Endodermal cell (in vitro differentiated cells): ENCODE results near the gene SFMBT2. TPM values are rescaled to one million over a fixed set of nuclear protein-coding genes. Genes with fewer than 3 reads are reported as not detected.

Source experiments
- DNase-seq: peaks from one replicate; pipeline ENCODE4 v3.0.0-alpha.2; 2017
- H3K27ac ChIP-seq: 2 replicates; pipeline ENCODE4 v1.5.1; 2013; ENCODE audit warnings: mild to moderate bottlenecking, low read depth, low read length, moderate library complexity
- H3K27me3 ChIP-seq: 2 replicates; pipeline ENCODE4 v1.6.1; 2013; ENCODE audit warnings: mild to moderate bottlenecking, low read length, moderate library complexity; ENCODE audit not compliant: insufficient read depth, control insufficient read depth, poor library complexity, severe bottlenecking
- H3K36me3 ChIP-seq: 2 replicates; pipeline ENCODE4 v1.7.0; 2013; ENCODE audit warnings: mild to moderate bottlenecking, low read length, moderate library complexity; ENCODE audit not compliant: control insufficient read depth, insufficient read depth
- H3K4me1 ChIP-seq: one replicate; pipeline ENCODE4 v1.7.0; 2013; ENCODE audit warnings: low read length; ENCODE audit not compliant: control insufficient read depth, insufficient read depth
- H3K4me3 ChIP-seq: 2 replicates; pipeline ENCODE4 v1.5.1; 2013; ENCODE audit warnings: mild to moderate bottlenecking, low read length, moderate library complexity
- H3K9ac ChIP-seq: 2 replicates; pipeline ENCODE4 v1.6.1; 2013; ENCODE audit warnings: mild to moderate bottlenecking, low read length, moderate library complexity; ENCODE audit not compliant: poor library complexity, severe bottlenecking; ENCODE audit errors: extremely low read depth
- H3K9me3 ChIP-seq: 2 replicates; pipeline ENCODE4 v1.6.1; 2013; ENCODE audit warnings: mild to moderate bottlenecking, low read length, moderate library complexity; ENCODE audit not compliant: control insufficient read depth
- H3K27ac Mint-ChIP-seq: 2 replicates; pipeline ENCODE4 v1.8.0; 2020; ENCODE audit warnings: mixed read lengths
- H3K27me3 Mint-ChIP-seq: 2 replicates; pipeline ENCODE4 v1.8.0; 2021; ENCODE audit warnings: mild to moderate bottlenecking, mixed read lengths; ENCODE audit not compliant: insufficient read depth
- H3K36me3 Mint-ChIP-seq: 2 replicates; pipeline ENCODE4 v1.8.0; 2020; ENCODE audit warnings: low read depth, mixed read lengths
- H3K4me1 Mint-ChIP-seq: 2 replicates; pipeline ENCODE4 v1.8.0; 2020; ENCODE audit warnings: mixed read lengths
- H3K4me3 Mint-ChIP-seq: 2 replicates; pipeline ENCODE4 v1.8.0; 2020; ENCODE audit warnings: mild to moderate bottlenecking, moderate library complexity, mixed read lengths
- H3K9me3 Mint-ChIP-seq: 2 replicates; pipeline ENCODE4 v1.8.0; 2020; ENCODE audit warnings: mild to moderate bottlenecking, mixed read lengths
- WGBS, 2 experiments: methylation state at CpG; one replicate each; pipeline versions ENCODE4 v1.1.5 to v1.1.7; 2013; ENCODE audit warnings: missing lambda C conversion rate in 2 of 2, mixed read lengths in 1 of 2; ENCODE audit not compliant: insufficient coverage in 1 of 2, insufficient read length in 1 of 2; 5-methylcytosine and 5-hydroxymethylcytosine counted together
- total RNA-seq, 2 donors: library from RNA; stranded (reverse); fragmentation: NEBNext Ultra II Directional in 1 of 2; extraction: Animal tissue kit (Norgen Biotek cat#: 25700) in 1 of 2; gene quantifications; 2 replicates in 1 of 2; 3 replicates in 1 of 2; pipeline ENCODE4 v1.2.1, GENCODE V29; 2021
- TF ChIP-seq, protein P1 (sequence below): fragments of 200-600 bp; sonication (generic); conservative IDR thresholded peaks from 2 replicates; pipeline ENCODE4 v1.5.0; 2021; ENCODE audit warnings: antibody characterized with exemption, mild to moderate bottlenecking

Gene SFMBT2
- total RNA-seq, 2 donors from 2014 or later = 3.9 to 5.3 TPM

- Histone ChIP-seq H3K4me3 (no peak overlapping the region), H3K4me1 (peaks cover 5% of the 10 kb centered on the region), H3K9ac (no peak overlapping the region), H3K9me3 (no peaks in the 10 kb centered on the region), H3K27me3 (no peaks in the 10 kb centered on the region), H3K27ac (no peak overlapping the region), H3K36me3 (no peaks in the 10 kb centered on the region)
- H3K27me3 Mint-ChIP-seq = no peaks in the 10 kb centered on the region
- H3K4me3 Mint-ChIP-seq = no peak overlapping the region
- H3K9me3 Mint-ChIP-seq = no peaks in the 10 kb centered on the region
- DNase-seq = no peak
- H3K27ac Mint-ChIP-seq = no peak overlapping the region
- peaks cover 13% of the 10 kb centered on the region for H3K4me1 Mint-ChIP-seq
- no peaks in the 10 kb centered on the region for H3K36me3 Mint-ChIP-seq
- 92 to 93% methylated on average over 4 to 5 of the region's 5 CpGs for WGBS, 2 experiments
- TF ChIP-seq, protein P1, sequence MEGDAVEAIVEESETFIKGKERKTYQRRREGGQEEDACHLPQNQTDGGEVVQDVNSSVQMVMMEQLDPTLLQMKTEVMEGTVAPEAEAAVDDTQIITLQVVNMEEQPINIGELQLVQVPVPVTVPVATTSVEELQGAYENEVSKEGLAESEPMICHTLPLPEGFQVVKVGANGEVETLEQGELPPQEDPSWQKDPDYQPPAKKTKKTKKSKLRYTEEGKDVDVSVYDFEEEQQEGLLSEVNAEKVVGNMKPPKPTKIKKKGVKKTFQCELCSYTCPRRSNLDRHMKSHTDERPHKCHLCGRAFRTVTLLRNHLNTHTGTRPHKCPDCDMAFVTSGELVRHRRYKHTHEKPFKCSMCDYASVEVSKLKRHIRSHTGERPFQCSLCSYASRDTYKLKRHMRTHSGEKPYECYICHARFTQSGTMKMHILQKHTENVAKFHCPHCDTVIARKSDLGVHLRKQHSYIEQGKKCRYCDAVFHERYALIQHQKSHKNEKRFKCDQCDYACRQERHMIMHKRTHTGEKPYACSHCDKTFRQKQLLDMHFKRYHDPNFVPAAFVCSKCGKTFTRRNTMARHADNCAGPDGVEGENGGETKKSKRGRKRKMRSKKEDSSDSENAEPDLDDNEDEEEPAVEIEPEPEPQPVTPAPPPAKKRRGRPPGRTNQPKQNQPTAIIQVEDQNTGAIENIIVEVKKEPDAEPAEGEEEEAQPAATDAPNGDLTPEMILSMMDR = no peak
Measured at GRCh38 chr10:7263616-7264015, 147.2 kb downstream of the SFMBT2 start.

- no peak for DNase-seq
- no peaks in the 10 kb centered on the region for H3K9me3 Mint-ChIP-seq
- H3K9ac ChIP-seq = no peak overlapping the region
- no peak overlapping the region for H3K27ac Mint-ChIP-seq
- 95 to 98% methylated on average over 5 of the region's 5 CpGs for WGBS, 2 experiments
- H3K9me3 ChIP-seq = no peaks in the 10 kb centered on the region
- no peaks in the 10 kb centered on the region for H3K36me3 ChIP-seq
- no peak overlapping the region for H3K27ac ChIP-seq
- H3K4me1 Mint-ChIP-seq = peaks cover 13% of the 10 kb centered on the region
- peaks cover 5% of the 10 kb centered on the region for H3K4me1 ChIP-seq
- no peaks in the 10 kb centered on the region for H3K36me3 Mint-ChIP-seq
- no peaks in the 10 kb centered on the region for H3K27me3 ChIP-seq
- TF ChIP-seq, protein P1 = no peak
- H3K4me3 ChIP-seq = no peak overlapping the region
- H3K4me3 Mint-ChIP-seq = no peak overlapping the region
- H3K27me3 Mint-ChIP-seq = no peaks in the 10 kb centered on the region
Measured at GRCh38 chr10:7261351-7261750, 149.5 kb downstream of the SFMBT2 start.

GRCh38 chr10:7260912-7261311 lies 149.9 kb downstream of the SFMBT2 start:
- Mint-ChIP-seq H3K27ac (no peak overlapping the region), H3K9me3 (no peaks in the 10 kb centered on the region), H3K27me3 (no peaks in the 10 kb centered on the region), H3K36me3 (no peaks in the 10 kb centered on the region), H3K4me3 (no peak overlapping the region), H3K4me1 (peaks cover 13% of the 10 kb centered on the region)
- Histone ChIP-seq H3K9me3 (no peaks in the 10 kb centered on the region), H3K27me3 (no peaks in the 10 kb centered on the region), H3K4me3 (no peak overlapping the region), H3K4me1 (peaks cover 5% of the 10 kb centered on the region), H3K27ac (no peak overlapping the region), H3K36me3 (no peaks in the 10 kb centered on the region), H3K9ac (no peak overlapping the region)
- 97 to 98% methylated on average over 5 to 7 of the region's 8 CpGs for WGBS, 2 experiments
- no peak for DNase-seq
- TF ChIP-seq, protein P1 = no peak
